HG02678 (cell line): ENCODE measurements around the gene SLC39A10.
"Not testable (repeated sequence)": the region's sequence is repeated elsewhere in the genome, so short reads cannot be mapped to it uniquely, and the experiment has no call there.

ENCODE experiments used
- ATAC-seq: cut with Tn5 transposase; IDR thresholded peaks from one replicate; pipeline ENCODE4 v1.9.1; 2021; ENCODE audit warnings: mild to moderate bottlenecking, moderate library complexity; ENCODE audit not compliant: unreplicated experiment

Gene SLC39A10

DNA sequence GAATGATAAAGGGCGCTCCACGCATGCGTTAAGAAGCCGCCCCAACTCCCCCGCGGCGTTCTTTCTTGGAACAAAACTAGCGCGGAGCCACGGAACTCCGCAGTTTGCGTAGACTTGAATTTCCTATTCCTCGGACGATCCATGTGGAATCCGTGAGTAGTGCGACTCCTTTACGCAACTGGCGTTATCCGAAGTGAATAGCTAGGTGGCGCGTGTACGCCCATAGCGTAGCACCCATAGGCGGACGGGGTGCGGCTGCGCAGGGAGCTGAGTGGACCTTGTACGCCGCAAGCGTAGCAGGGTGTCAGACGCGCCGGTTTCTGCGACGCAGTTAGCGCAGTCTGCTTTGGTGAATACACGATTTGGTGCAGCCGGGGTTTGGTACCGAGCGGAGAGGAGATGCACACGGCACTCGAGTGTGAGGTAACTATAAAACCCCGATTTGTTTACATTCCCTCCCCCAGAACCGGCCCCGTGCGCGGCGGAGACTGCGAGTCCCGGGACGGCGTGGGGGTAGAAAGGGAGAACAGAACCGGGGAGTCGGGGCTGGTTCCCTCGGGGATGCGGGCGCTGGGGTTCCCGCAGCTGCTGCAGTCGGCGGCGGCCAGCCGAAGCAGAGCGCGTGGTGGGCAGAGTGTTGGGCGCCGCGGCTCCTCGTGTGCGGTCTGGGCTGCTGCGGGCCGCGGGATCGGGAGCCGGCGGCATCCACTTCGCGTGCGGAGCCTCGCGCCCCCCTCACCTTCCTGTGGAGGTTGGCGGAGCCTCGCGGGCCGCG lies at the start of gene SLC39A10:
SLC39A10 (plus strand) TSS at position 368 of the 775 bp plus-strand sequence. CDS start 22,817 bp downstream, outside the sequence.
- peak; percentile 71 for ATAC-seq

DNA sequence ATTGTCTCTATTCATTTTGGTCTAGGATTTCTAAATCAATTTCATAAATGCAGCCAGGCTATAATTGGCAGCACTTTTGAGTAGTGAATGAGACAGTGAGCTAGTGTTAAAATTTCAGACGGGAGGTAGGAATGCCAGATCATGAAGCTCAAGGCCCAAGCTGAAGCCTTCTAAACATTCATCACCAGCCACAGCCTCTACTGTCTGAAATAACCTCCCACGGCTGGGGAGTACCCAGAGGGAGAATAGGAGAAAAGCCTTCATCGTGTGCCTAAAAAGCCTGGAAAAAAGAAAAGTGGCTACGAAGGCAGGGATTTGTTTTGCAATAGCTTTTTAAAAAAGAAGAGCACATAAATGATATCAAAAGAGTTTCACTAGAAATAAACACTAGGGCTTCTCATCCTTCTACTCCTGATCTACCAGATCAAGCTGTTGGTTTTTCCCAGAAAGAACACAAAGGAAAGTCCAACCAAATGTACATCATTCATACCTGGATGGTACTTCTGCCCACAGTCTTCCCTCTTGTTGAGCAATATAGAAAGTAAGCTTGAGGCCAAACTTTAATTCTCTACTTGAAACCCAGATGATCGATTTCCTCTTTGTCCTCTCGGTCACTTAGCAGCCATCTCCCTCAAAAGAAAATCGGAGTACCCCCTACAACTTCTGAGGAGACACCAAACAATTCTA lies 48.1 kb upstream of the SLC39A10 start:
- no peak for ATAC-seq

- no peak for ATAC-seq
These were observed 46.3 kb upstream of the SLC39A10 start for GRCh38 chr2:195610717-195611116.

DNA sequence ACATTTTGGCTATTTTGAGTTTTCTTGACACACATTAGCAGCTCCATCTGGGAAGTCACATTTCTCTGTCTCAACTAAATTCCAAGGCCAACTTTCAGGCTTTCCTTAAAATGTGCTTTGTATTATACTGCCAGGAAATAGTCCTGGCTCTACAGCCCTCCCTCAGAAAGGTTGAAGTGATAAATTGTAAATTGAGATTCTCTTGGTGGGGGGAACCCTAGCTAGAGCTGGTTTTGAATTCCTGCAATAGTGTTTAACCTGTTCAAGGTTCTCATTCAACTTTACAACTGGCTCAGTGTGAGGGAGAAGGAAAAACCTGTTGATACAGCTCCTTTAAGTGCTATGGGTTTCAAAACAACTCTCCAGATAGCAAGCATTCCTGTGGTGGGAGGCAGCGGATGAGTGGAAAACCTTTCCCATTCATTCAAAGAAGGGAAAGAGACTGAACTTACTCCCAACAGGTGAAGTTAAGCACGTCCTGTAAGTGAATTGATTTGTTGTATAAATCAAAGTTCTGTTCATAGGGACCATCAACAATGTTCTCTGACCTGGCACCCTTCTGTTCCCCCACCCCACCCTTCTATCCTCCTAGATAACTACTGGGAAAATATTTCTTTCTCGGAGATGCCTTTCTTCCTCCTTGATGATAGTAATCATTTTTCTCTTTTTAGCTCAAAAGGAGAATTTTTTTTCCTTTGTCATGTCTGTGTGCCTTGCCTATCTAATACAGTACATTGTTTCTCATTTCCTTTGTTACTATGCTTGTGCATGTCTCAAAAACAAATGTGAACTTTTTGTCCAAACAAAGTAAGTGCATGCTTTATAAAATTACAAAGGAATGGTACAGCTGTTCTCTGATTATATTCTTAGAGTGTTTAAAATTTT lies 44.2 kb upstream of the SLC39A10 start:
- ATAC-seq = no peak

DNA sequence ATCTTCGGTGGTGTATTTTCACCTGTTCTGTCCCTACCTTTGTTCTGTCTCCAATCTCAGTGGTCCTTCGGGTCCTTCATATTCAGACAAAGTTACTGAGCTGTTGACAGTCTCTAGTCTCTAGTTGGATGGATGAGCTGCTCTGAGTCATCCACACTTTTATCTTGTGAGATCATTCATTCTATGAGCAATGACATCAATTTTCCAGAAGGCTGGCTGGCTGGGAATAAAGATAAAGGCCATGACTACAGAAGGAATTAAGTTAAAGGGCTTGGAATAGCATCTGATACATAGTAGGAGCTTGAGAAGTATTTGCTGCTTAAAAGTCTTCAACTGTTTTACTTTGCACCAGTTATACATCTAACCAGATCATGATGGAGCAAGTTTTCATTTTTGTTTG lies 43.1 kb upstream of the SLC39A10 start:
- ATAC-seq = no peak

- ATAC-seq = no peak
These were observed 37.4 kb upstream of the SLC39A10 start for GRCh38 chr2:195619590-195619989.

- ATAC-seq = no peak
These were observed 36.5 kb upstream of the SLC39A10 start for GRCh38 chr2:195620501-195620900.

DNA sequence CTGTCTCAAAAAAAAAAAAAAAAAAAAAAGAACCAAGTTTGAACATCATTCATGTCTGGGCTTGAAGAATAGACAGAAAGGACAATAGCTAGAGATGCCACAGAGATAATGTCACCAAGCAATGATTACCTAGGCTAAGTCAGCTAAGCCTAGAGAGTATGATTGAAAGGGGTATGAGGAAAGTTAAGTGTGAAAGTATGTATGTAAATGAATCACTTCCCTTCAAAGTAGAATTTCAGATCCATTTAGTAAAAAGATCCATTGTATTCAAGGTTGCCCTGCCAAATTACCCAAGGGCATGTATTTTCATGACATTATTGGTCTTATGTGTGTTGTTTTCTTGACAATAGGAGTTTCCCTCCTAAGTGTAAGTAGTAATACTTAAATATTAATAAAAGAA lies 34.1 kb upstream of the SLC39A10 start:
- ATAC-seq = peak; percentile 70

DNA sequence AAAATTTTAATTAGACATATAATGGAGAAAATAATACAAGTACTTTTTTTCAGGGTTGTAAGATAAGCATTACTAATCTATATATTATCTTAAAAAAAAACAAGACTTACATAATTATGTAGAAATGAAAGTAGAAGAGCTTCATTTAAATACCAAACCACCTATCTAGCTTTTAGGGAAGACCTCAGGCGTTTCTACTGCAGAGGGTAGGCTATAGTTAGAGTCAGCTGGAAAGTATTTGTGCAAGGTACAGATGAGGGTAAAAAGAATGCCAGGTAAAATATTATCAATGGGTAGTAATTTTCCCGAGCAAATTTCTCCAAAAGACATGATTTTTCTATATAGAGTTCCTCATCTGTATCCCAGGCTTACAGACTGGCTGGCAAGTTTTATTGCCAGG lies 30.5 kb upstream of the SLC39A10 start:
- no peak for ATAC-seq

GRCh38 chr2:195628666-195629065 lies 28.4 kb upstream of the SLC39A10 start:
- ATAC-seq = no peak

GRCh38 chr2:195632856-195633572 lies 24.0 kb upstream of the SLC39A10 start:
- no peak for ATAC-seq

DNA sequence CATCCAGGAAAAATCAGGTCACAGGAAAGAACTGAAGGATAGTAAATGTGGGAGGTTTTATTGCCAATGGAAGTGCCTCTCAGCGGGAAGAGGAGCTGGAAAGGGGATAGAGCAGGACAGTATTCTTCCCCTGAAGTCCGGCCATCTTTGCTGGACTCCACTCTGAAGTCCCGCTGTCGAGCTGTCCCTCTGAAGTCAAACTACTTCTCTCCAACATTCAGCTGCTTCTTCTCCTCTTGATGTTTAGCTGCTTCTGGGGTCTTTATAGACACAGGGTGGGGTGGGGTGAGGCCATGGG lies 23.5 kb upstream of the SLC39A10 start:
- no peak for ATAC-seq

DNA sequence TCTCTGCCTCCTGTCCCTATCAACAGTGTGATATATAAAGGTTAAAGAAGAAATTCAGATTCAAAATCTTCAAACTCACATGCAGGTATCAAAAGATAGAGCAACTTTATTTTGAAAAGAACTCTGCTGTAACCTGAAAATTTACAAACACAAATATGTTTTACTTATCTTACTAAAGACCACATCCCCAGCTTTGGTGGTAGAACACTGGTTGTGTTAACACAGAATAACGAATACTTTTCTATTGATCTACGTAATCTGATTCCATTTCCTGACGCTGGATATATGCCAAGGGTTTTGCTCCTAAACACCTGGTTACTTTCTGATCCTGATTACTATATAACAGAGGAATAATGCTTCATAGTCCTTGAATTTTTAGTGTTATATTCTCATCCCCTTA lies 23.1 kb upstream of the SLC39A10 start:
- no peak for ATAC-seq

DNA sequence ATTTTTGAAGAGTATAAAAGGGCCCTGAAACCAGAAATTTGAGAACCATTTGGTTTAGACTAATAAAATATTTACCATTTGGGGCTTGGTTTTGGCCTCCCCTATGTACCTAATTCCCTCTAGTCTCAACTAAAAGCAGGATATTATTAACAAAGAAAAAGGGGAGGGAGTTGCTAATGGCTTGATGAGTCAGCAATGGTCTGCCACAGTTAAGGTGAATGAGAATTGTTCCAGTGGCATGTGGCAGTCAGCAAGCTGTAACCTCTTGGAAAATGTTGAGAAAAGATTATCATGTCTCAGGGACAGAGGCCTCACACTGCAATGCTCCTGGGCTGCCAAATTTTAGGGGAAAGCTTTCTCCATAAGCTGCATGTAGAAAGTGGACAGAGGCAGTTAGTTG lies 20.1 kb upstream of the SLC39A10 start:
- ATAC-seq = no peak

- ATAC-seq = no peak
These were observed 18.3 kb upstream of the SLC39A10 start for GRCh38 chr2:195638750-195639149.

GRCh38 chr2:195639238-195639858 lies 17.7 kb upstream of the SLC39A10 start:
- no peak for ATAC-seq

DNA sequence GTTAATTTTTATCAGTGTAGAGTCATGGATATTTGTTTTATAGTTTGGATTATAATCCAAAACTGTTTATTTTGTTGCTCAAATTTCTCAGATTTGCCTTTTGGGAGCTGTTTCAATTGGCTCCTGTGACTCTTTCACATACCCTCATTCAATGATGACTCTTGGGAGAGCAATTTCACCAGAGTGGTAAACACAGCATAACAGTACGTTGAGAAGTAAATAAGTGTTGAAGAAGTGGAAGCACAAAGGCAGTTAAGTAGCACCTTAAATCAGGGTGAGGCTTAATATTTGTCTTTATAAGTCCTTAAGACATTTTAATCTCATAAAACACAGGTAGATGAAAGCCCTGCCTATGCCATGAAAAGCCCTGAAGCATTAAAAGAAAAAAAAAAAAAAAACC lies 17.1 kb upstream of the SLC39A10 start:
- no peak for ATAC-seq

DNA sequence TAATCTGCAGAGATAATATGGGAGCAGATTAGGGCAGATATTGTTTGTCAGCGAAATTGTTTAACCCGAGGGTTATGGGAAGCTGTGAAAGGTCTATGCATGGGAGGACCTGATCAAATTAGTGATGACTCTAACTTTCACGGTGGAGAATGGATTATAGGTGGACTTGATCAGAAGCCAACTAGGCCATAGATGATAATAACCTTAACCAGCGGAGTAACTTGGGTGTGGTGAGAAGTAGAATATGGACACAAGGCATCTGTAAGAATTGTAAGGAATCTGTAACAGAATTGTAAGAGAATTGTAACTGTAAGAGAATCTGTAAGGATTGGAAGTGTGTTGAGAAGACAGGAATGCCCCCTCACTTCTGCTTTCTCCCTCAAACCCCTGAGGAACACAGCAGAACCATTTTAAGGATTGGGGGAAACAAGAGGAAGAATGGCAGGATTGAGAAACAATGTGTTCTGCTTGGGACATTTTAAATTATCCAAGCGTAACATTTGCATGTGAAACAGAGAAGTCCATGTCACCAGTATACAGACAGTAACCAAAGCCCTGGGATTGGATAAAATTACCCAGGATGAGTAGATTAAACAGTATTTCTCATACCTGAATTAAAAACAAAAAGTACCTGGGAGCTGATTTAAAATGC lies 14.9 kb upstream of the SLC39A10 start:
- no peak for ATAC-seq

- ATAC-seq = no peak
These were observed 14.4 kb upstream of the SLC39A10 start for GRCh38 chr2:195642679-195643068.

DNA sequence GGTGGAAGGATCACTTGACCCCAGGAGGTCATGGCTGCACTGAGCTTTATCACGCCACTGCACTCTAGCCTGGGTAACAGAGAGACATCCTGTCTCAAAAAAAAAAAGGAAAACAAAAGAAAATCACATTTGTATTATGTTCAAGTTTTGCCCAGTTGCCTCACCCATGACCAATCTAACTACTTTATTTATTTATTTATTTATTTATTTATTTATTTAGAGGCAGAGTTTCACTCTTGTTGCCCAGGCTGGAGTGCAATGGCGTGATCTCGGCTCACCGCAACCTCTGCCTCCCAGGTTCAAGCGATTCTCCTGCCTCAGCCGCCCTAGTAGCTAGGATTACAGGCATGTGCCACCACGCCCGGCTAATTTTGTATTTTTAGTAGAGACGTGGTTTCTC lies 12.3 kb upstream of the SLC39A10 start:
- not testable (repeated sequence) for ATAC-seq
